Measurements from ENCODE around the gene TIGIT. TPM values are rescaled to one million over a fixed set of nuclear protein-coding genes. Genes with fewer than 3 reads are reported as not detected.
"Not testable (repeated sequence)": the region's sequence is repeated elsewhere in the genome, so short reads cannot be mapped to it uniquely, and the experiment has no call there.

TIGIT gene
- polyA plus RNA-seq (ENCODE audit: low read depth in 6 of 6), result 1 to 10 TPM in 3 of 6 donors, under 1 TPM in 3; 0.49 to 2.1 (median 0.92) TPM

DNA sequence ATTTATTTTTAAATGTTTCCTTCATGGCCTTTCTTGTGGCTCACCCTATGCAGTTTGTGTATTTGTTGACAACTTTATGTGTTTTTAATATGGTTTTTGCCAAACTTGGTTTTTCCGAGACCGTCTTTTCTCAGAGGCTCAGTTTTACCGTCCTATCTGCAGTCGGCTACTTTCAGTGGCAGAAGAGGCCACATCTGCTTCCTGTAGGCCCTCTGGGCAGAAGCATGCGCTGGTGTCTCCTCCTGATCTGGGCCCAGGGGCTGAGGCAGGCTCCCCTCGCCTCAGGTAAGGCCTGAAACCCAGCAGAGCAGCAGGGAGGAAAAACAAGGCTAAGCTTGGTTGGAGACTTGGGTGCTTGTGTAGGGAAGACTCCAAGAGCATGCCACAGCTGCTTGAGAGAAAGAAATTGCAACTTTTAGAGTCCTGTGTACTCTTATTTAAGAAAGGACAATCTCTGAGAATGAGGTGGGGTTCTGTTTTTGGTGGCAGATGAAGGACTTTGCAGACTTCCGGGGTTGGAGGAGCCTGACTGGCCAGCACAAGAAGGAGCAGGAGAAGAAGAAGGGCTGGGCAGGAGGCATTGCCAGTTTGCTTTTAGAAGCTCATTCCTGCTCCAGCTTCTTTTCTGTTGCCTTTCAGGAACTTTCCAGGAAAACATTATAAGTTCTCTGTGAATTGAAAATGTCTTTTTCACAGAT lies at the start of gene TIGIT:
Gene TIGIT (plus strand): TSS at position 191 of the 698 bp plus-strand sequence. CDS start 34 bp downstream, at position 225.
- H3K27ac Mint-ChIP-seq, result peak within 1 kb of the TSS in 5 of 6 donors; percentile 5 to 95 (median 69)
- ATAC-seq (ENCODE audit: low read depth in 2 of 2), result no peak
- H3K27me3 Mint-ChIP-seq, result peaks cover 0 to 7% (median 0%) of the 10 kb centered on the region in 3 donors
- no peaks in the 10 kb centered on the region for H3K36me3 Mint-ChIP-seq
- H3K4me1 Mint-ChIP-seq, result peaks cover 9 to 21% (median 12%) of the 10 kb centered on the region in 3 donors
- H3K4me3 Mint-ChIP-seq, result no peak within 1 kb of the TSS
- no peak for DNase-seq
- no peaks in the 10 kb centered on the region for H3K9me3 Mint-ChIP-seq

DNA sequence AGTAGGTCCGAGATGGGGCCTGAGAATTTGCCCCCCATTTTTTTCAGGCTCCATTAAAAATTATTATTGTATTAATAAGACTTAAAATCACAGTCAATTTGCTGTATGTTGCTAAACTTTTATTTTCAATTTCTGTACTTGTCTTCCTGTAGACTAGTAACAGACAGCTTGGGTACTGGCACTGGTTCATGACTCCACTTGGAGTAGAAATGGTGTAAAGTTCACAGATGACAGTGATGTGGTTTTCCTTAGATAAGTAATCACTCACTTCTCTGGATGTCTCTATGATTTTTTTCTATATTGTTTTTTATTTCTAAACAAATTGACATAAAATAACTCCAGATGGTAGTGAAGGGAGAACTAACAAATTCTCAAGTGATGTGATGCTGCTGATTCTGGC lies 40.9 kb upstream of the TIGIT start:
- peak overlapping the region in 2 of 6 donors; percentile 57 to 87 for H3K27ac Mint-ChIP-seq
- peaks cover 4 to 14% (median 7%) of the 10 kb centered on the region in 7 donors for H3K9me3 Mint-ChIP-seq
- peaks cover 5 to 8% of the 10 kb centered on the region in 2 donors for H3K36me3 Mint-ChIP-seq
- no peak overlapping the region for H3K4me3 Mint-ChIP-seq
- no peaks in the 10 kb centered on the region for H3K4me1 Mint-ChIP-seq
- no peak for DNase-seq
- ATAC-seq (ENCODE audit: low read depth in 2 of 2), result no peak
- no peaks in the 10 kb centered on the region for H3K27me3 Mint-ChIP-seq

DNA sequence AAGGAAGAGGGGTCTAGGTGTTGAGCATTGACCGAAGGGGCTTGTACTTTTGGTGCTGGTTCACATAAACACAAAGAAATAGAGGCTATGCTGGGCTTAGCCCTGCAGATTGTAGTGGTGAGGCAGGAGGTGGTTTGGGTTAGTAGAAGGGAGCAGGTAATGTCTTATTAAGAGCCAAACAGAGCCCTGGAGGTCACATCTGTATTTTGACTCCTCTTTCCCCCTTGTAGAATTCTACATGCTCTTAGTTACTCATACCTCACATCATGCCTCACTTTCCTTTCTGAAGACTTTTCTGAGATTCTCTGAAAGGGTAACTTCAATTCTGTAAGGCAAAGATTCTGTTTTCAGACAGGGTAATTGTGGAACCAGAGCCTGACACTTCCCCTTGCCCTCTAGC lies 40.3 kb upstream of the TIGIT start:
- Mint-ChIP-seq H3K4me1 (no peaks in the 10 kb centered on the region), H3K27ac (peak overlapping the region in 3 of 6 donors; percentile 25 to 87 (median 57)), H3K4me3 (no peak overlapping the region), H3K9me3 (peaks cover 6 to 17% (median 9%) of the 10 kb centered on the region in 7 donors), H3K36me3 (peaks cover 5 to 6% of the 10 kb centered on the region in 2 donors), H3K27me3 (no peaks in the 10 kb centered on the region)
- DNase-seq, result no peak
- ATAC-seq (ENCODE audit: low read depth in 2 of 2), result no peak

DNA sequence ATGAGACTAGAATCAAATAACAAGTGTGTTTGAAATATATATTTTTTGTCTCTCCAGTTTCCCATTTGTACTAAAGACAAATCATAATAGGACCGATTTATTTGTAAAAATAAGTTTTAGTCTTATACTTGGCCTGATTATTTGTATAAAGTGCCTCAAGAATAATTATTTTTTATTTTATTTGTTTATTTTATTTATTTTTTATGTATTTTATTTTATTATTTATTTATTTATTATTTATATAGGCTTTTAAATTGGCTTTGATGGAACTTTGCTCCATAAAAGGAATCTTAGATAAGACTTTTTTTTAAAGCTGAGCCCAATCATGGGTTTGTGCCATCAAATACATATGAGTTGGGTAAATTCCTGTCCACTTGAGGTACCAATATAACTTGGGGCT lies 34.3 kb upstream of the TIGIT start:
- peaks cover 6 to 37% (median 20%) of the 10 kb centered on the region in 7 donors for H3K9me3 Mint-ChIP-seq
- ATAC-seq (ENCODE audit: low read depth in 2 of 2) (no peak), DNase-seq (no peak)
- H3K27ac Mint-ChIP-seq, result no peak overlapping the region
- no peak overlapping the region for H3K4me3 Mint-ChIP-seq
- H3K27me3 Mint-ChIP-seq, result no peaks in the 10 kb centered on the region
- H3K36me3 Mint-ChIP-seq, result peaks cover 6 to 9% of the 10 kb centered on the region in 2 donors
- no peaks in the 10 kb centered on the region for H3K4me1 Mint-ChIP-seq

DNA sequence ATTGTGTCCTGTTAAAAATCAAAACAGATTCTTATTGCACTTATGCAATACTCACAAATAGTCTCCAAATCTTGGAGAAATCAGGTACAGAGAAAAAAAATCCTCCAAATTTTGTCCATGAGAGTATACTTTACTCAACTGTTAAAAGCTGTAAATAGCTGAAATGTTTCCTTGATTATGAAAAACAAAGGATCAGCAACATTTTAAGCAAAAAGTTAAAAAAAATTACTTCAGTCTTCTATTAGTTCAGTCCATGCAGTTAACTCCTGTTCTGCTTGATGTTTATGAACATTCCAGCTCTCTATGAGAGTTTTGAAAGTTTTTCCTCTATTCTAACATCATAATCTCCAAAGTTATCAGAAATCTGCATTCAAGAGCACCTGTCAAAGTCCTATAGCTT lies 33.7 kb upstream of the TIGIT start:
- H3K27ac Mint-ChIP-seq, result no peak overlapping the region
- H3K9me3 Mint-ChIP-seq, result peaks cover 6 to 37% (median 20%) of the 10 kb centered on the region in 7 donors
- H3K27me3 Mint-ChIP-seq, result no peaks in the 10 kb centered on the region
- DNase-seq (no peak), ATAC-seq (ENCODE audit: low read depth in 2 of 2) (no peak)
- H3K4me1 Mint-ChIP-seq, result no peaks in the 10 kb centered on the region
- peaks cover 6 to 9% of the 10 kb centered on the region in 2 donors for H3K36me3 Mint-ChIP-seq
- no peak overlapping the region for H3K4me3 Mint-ChIP-seq

DNA sequence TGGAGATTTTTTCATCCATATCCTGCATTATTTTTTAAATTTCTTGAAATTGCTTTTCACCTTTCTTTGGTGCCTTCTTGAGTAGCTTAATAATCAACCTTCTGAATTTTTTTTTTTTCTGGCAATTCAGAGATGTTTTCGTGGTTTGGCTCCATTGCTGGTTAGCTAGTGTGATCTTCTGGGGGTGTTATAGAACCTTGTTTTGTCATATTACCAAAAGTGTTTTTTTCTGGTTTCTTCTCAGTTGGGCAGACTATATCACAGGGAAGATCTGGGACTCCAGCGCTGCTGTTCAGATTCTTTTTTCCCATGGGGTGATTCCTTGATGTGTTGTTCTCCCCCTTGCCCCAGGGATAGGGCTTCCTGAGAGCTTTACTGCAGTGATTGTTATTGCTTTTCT lies 23.8 kb upstream of the TIGIT start:
- H3K4me1 Mint-ChIP-seq, result peaks cover 0 to 5% (median 0%) of the 10 kb centered on the region in 3 donors
- peaks cover 12 to 43% of the 10 kb centered on the region in 2 donors for H3K36me3 Mint-ChIP-seq
- peaks cover 7 to 37% (median 26%) of the 10 kb centered on the region in 7 donors for H3K9me3 Mint-ChIP-seq
- no peak overlapping the region for H3K4me3 Mint-ChIP-seq
- DNase-seq (no peak), ATAC-seq (ENCODE audit: low read depth in 2 of 2) (no peak)
- H3K27ac Mint-ChIP-seq, result no peak overlapping the region
- H3K27me3 Mint-ChIP-seq, result peaks cover 0 to 15% (median 13%) of the 10 kb centered on the region in 3 donors

DNA sequence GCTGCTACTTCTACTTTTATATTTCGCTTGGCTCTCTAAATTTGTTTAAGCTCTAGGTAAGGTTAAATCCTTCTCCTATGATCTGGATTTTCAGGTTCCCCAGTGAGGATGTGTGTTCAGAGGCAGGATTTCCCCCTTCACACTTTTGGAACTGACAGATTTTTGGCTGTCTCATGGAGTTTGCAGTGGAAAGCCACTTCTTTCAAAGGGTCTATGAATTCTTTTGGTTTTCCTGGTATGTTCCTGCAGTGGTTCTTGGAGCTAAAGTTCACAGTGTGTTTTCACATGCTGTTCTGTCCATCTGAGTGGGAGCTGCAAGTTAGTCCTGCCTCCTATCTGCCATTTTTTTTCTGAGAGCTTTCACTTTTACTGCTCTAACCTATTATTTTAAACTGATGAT lies 21.6 kb upstream of the TIGIT start:
- H3K9me3 Mint-ChIP-seq, result peaks cover 7 to 37% (median 26%) of the 10 kb centered on the region in 7 donors
- DNase-seq, result no peak
- peak overlapping the region in 2 of 6 donors; percentile 22 to 64 for H3K27ac Mint-ChIP-seq
- H3K4me3 Mint-ChIP-seq, result no peak overlapping the region
- H3K4me1 Mint-ChIP-seq, result peaks cover 0 to 5% (median 0%) of the 10 kb centered on the region in 3 donors
- no peak for ATAC-seq (ENCODE audit: low read depth in 2 of 2)
- H3K36me3 Mint-ChIP-seq, result peaks cover 16 to 43% of the 10 kb centered on the region in 2 donors
- peaks cover 0 to 15% (median 13%) of the 10 kb centered on the region in 3 donors for H3K27me3 Mint-ChIP-seq

DNA sequence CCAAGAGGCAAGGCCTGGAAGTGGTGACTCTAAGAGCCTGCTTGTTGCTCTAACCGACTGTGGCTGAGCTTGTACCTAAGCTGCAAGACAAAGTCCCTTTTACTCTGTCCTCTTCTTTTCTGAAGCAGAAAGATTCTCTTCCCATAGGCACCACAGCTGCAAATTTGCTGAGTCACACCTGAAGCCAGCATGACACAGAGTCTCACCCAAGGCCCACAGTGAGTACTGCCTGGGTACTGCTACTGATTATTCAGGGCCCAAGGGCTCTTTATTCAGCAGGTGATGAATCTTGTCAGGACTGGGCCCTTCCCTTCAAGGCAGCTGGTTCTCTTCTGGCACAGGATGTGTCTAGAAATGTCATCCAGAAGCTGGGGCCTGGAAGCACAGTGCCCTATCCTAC lies 18.9 kb upstream of the TIGIT start:
- H3K27ac Mint-ChIP-seq, result no peak overlapping the region
- no peak overlapping the region for H3K4me3 Mint-ChIP-seq
- H3K36me3 Mint-ChIP-seq, result peaks cover 6 to 37% of the 10 kb centered on the region in 2 donors
- DNase-seq (no peak), ATAC-seq (ENCODE audit: low read depth in 2 of 2) (no peak)
- H3K27me3 Mint-ChIP-seq, result peaks cover 0 to 13% (median 8%) of the 10 kb centered on the region in 3 donors
- H3K9me3 Mint-ChIP-seq, result peaks cover 7 to 14% (median 9%) of the 10 kb centered on the region in 7 donors
- H3K4me1 Mint-ChIP-seq, result peaks cover 0 to 5% (median 0%) of the 10 kb centered on the region in 3 donors

DNA sequence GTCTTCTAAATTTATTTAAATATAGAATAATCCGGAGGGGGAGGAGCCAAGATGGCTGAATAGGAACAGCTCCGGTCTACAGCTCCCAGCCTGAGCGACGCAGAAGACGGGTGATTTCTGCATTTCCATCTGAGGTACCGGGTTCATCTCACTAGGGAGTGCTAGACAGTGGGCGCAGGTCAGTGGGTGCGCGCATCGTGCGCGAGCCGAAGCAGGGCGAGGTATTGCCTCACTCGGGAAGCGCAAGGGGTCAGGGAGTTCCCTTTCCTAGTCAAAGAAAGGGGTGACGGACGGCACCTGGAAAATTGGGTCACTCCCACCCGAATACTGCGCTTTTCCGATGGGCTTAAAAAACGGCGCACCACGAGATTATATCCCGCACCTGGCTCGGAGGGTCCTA lies 17.0 kb upstream of the TIGIT start:
- not testable (repeated sequence) for ATAC-seq (ENCODE audit: low read depth in 2 of 2); DNase-seq; H3K9me3 Mint-ChIP-seq; H3K4me3 Mint-ChIP-seq; H3K4me1 Mint-ChIP-seq
- H3K27me3 Mint-ChIP-seq, result peaks cover 0 to 13% (median 5%) of the 10 kb centered on the region in 3 donors
- H3K27ac Mint-ChIP-seq, result peak overlapping the region in 2 of 6 donors; percentile 20 to 56
- peaks cover 4 to 27% of the 10 kb centered on the region in 2 donors for H3K36me3 Mint-ChIP-seq

DNA sequence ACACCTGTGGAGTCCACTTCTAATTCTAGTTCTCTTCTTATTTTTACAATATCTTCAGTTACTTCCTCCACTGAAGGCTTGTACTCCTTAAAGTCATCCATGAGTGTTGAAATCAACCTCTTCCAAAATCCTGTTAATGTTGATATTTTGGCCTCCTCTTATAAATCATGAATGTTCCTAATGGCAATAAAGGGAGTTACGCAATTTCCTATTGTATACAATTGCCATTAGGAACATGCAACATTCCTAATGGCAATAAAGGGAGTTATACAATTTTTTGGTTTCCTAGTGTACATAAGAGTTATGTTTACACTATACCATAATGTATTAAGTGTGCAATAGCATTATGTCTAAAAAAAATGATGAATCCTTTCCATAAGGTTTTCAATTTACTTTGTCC lies 9.2 kb upstream of the TIGIT start:
- no peaks in the 10 kb centered on the region for H3K36me3 Mint-ChIP-seq
- DNase-seq (no peak), ATAC-seq (ENCODE audit: low read depth in 2 of 2) (no peak)
- H3K9me3 Mint-ChIP-seq, result peaks cover 0 to 5% (median 0%) of the 10 kb centered on the region in 7 donors
- no peak overlapping the region for H3K27ac Mint-ChIP-seq
- no peaks in the 10 kb centered on the region for H3K27me3 Mint-ChIP-seq
- no peak overlapping the region for H3K4me3 Mint-ChIP-seq
- H3K4me1 Mint-ChIP-seq, result no peaks in the 10 kb centered on the region

DNA sequence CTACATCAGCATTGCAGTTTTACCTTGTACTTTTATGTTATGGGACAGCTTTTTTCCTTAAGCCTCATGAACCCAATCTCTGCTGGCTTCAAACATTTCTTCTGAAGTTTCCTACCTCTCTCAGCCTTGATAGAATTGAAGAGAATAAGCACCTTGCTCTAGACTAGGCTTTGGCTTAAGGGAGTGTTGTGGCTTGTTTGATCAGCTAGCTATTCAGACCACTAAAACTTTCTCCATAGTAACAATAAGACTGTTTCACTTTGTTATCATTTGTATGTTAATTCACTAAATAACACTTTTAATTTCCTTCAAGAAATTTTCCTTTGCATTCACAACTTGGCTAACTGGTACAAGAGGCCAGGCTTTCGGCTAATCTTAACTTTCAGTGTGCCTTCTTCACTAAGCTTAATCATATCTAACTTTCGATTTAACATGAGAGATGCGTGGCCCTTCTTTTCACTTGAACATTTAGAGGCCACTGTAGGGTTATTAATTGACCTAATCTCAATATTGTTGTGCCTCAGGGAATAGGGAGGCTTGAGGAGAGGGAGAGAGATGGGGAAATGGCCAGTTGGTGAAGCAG lies 8.1 kb upstream of the TIGIT start:
- Mint-ChIP-seq H3K4me3 (peak overlapping the region in 1 of 8 donors; percentile 1), H3K9me3 (peaks cover 0 to 5% (median 0%) of the 10 kb centered on the region in 7 donors), H3K4me1 (peaks cover 0 to 2% (median 1%) of the 10 kb centered on the region in 3 donors), H3K27ac (peak overlapping the region in 3 of 6 donors; percentile 8 to 51 (median 9)), H3K27me3 (no peaks in the 10 kb centered on the region), H3K36me3 (no peaks in the 10 kb centered on the region)
- ATAC-seq (ENCODE audit: low read depth in 2 of 2) (no peak), DNase-seq (no peak)

DNA sequence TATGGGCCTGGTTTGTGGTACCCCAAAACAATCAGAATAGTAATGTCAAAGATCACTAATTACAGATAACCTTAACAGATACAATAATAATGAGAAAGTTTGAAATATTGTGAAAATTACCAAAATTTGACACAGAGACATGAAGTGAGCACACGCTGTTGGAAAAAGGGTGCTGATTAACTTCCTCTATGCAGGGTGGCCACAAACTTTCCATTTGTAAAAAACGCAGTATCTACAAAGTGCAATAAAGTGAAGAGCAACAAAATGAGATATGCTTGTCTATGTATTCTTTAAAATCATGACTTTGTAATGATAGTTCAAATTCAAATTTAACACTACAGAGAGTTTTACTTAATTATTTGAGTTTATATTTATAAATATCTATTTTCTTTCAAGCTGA lies 7.6 kb upstream of the TIGIT start:
- H3K4me3 Mint-ChIP-seq, result peak overlapping the region in 1 of 8 donors; percentile 1
- ATAC-seq (ENCODE audit: low read depth in 2 of 2), result no peak
- peaks cover 0 to 5% (median 0%) of the 10 kb centered on the region in 7 donors for H3K9me3 Mint-ChIP-seq
- DNase-seq, result no peak
- no peaks in the 10 kb centered on the region for H3K36me3 Mint-ChIP-seq
- H3K27me3 Mint-ChIP-seq, result no peaks in the 10 kb centered on the region
- H3K4me1 Mint-ChIP-seq, result peaks cover 5 to 7% (median 7%) of the 10 kb centered on the region in 3 donors
- peak overlapping the region in 2 of 6 donors; percentile 8 to 51 for H3K27ac Mint-ChIP-seq

DNA sequence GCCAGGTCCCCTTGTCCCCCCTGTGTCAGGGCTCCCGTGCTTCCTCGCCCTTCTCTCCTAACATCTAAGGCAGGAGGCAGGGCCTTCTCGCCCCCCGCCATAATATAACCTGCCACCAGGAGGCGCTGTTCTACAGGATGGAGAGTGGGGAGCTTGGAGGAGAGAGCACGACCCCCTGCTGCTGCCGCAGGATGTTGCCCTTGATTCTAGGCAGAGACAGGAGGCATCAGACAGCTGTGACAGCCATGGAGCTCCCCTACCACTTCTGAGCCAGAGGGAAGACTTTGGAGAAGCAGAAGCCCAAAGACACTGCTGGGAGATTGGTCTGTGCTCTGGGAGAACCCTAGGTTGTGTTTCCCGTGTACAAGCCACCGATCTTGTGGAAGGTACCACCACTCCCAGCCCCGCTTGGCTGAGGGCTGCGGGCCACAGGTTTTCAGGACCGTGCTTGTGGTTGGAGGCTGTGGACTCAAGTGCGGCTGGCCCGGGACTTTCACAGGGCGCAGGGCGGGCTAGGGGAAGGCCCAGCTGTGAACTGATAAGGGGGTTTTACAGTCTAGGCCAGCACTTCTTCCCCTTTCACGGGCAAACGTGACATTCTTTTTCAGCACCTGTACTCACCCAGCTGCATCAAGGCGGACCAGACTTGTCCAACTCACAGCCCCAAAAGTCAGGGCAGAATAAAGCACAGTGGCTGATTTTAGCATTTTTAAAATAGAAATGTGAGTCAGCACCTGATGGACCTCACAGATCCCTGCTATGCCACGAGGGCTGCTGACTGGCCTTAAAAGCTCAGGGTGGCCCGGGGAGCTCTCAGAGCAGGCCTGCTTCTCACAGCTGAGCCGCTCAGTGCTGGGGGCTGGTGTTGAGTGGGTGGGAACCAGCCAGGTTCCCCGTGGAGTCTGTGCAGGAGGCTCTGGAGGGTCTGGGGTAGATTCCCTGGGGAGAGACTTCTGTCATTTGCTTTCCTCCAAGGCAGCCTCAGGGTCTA lies 2.6 kb upstream of the TIGIT start:
- Mint-ChIP-seq H3K4me3 (peak overlapping the region; percentile 19 to 86 (median 75)), H3K27ac (peak overlapping the region; percentile 95 to 98 (median 98)), H3K27me3 (no peaks in the 10 kb centered on the region), H3K4me1 (peaks cover 9 to 21% (median 12%) of the 10 kb centered on the region in 3 donors), H3K36me3 (no peaks in the 10 kb centered on the region), H3K9me3 (no peaks in the 10 kb centered on the region)
- peak; percentile 86 for DNase-seq
- ATAC-seq (ENCODE audit: low read depth in 2 of 2), result peak; percentile 90
